Cardiac fibroblast (primary cell): ENCODE results near the gene PRUNE1.

Experiments
- DNase-seq, 2 donors: peaks; one replicate each; pipeline versions ENCODE4 v3.0.0 to v3.0.0-alpha.2; 2010; ENCODE audit warnings: low read depth in 2 of 2
- H3K4me3 ChIP-seq, 2 donors: replicated peaks in 1 of 2; 1 replicate in 1 of 2; 2 replicates in 1 of 2; pipeline ENCODE4 v1.5.1; 2011; ENCODE audit warnings: low read depth in 2 of 2, low read length in 2 of 2, mild to moderate bottlenecking in 2 of 2, moderate library complexity in 1 of 2
- TF ChIP-seq, protein P1 (sequence below): IDR thresholded peaks from one replicate; pipeline ENCODE4 v1.5.1; 2011; ENCODE audit warnings: low read depth, mild to moderate bottlenecking, low read length, inconsistent platforms

PRUNE1 gene

DNA sequence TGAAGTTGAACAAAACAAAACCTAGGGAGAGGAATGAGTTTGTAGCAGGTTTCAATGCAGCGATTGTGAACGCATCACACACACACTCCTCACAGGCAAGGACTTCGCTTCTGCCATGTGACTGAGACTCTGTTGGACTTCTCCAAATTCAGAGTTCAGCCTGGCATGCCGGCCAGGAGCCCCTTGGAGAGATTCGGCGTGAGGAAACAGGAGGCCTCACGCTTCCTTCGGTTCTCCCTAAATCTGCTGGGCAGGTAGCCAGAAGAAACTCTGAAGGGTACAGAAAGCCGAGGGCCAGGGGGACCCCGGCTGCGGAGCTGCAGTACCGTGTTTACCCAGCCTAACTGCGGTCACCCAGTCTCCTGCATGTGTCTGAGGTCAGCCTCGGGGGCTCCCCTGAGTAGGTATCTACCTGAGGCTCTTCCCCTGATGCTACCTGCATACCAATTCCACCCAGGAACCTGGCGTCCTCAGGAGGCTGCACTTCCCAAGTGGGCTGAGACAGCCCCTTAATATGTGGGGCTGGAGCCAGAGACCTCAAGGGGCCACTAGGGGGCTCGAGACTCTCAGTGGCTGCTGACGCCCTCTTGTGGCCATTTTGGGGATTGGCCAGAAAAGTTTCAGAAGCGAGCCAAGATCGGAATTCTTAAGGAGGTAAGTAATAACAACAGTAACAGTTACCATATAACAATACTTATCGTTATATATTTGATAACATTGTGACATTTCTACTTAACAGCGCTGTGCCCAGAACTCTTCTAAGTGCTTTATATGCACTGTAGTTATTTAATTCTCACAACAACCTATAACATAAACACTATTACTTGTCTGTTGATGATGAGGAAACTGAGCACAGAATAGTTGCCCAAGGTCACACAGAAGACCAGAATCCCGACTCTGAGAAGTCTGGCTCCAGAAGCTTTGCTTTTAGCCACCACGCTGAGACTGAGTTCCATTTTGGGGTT is 28.9 kb upstream of the PRUNE1 start:
- peak; percentile 93 to 94 for DNase-seq
- TF ChIP-seq, protein P1, sequence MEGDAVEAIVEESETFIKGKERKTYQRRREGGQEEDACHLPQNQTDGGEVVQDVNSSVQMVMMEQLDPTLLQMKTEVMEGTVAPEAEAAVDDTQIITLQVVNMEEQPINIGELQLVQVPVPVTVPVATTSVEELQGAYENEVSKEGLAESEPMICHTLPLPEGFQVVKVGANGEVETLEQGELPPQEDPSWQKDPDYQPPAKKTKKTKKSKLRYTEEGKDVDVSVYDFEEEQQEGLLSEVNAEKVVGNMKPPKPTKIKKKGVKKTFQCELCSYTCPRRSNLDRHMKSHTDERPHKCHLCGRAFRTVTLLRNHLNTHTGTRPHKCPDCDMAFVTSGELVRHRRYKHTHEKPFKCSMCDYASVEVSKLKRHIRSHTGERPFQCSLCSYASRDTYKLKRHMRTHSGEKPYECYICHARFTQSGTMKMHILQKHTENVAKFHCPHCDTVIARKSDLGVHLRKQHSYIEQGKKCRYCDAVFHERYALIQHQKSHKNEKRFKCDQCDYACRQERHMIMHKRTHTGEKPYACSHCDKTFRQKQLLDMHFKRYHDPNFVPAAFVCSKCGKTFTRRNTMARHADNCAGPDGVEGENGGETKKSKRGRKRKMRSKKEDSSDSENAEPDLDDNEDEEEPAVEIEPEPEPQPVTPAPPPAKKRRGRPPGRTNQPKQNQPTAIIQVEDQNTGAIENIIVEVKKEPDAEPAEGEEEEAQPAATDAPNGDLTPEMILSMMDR: peak; percentile 100
- no peak overlapping the region for H3K4me3 ChIP-seq

DNA sequence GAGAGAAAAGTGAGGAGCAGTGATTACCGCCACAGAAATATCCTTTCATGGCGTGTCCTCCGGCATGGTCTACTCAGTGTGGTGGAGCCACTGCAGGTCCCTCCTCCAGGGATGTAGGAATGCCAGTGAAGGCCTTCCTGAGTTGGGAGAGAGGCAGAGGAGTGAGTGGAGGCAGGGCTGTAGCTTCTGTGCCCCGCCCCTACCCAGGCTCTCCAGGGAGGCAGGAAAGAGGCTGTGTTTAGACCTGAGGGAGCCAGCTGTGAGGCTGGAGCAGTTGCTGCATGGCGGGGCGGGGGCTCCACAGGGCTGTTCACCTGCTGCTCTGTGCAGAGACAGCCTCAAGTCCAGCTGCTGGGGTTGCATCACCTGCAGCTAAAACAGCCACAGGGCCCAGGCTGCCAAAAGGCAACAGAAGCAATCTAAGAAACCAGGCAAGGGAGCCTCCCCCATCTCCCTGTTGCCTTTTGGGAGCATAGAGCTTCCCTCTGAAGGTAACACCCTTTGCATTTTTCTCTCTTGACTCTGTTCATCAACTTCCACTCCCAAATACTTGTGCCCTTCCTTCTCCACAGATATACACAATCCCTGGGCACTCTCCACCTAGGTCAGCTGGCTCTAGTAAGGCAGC is 27.0 kb upstream of the PRUNE1 start:
- DNase-seq: no peak
- TF ChIP-seq, protein P1: no peak
- H3K4me3 ChIP-seq: no peak overlapping the region

DNA sequence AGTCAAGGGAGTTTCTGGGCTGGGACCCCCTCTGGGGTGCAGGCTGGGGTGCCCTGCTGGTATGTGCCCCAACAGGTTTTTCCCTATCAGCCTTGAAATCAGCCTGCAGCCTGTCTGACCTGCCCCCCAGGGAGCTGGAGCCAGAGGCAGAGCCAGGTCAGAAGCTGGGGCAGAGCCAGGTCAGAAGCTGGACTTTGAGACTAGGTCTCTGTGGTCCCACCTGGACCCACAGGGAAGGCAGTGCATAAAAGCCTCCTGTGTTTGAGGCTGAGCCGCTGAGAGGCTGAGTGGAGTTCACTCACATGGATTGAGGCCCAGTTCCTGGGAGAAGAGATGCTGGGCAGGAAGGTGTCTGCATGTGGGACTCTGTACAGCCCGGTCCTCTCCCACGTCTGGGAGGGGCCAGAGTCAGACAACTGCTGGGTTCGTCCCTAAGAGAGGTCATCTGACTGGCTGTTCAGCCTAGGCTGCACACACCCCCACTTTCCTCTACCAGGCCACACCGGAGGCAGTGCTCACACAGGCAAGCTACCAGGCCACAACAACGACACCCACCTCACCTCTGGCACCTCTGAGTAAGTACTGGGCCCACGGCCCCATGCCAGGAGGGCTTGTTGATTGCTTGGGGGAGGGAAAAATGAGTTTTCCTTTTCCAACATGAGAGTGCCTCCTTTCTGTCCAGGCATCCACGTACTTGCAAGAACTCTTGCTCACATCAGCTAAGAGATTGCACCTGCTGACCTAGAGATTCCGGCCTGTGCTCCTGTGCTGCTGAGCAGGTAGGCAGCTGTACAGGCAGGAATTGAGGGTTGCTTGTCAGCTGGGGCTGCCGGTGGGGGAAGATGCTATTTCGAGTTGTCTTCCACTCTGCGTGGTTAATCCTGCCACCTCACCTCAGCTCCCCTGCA is 26.2 kb upstream of the PRUNE1 start, which contains the start of gene ANXA9:
Gene ANXA9 (plus strand): TSS at position 488 of the 908 bp plus-strand sequence. CDS start 814 bp downstream, outside the sequence.
- DNase-seq: no peak
- no peak within 1 kb of the TSS for H3K4me3 ChIP-seq
- TF ChIP-seq, protein P1: no peak

DNA sequence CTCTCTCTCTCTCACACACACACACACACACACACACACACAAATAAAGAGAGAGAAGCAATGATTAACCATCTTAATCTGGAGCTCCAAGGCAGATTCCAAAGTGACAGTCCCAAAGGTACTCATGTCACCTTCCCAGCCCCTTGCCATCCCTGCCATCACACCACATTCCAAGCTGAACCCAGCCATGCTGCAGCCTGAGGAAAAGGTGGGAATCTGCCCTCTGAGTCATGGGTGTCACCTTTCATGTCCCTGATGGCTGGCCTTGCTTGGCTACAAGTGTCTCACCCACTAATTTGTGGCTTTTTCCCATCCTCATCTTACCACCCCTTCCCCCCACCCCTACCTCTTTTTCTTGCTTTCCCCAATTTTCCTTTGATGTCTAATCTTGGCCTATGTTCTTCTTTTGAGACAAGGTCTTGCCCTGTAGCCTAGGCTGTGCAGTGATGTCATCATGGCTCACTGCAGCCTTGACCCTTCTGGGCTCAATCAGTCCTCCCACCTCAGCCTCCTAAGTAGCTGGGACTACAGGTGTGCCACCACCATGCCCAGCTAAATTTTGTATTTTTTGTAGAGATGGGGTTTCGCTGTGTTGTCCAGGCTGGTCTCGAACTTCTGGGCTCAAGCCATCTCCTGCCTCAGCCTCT is 22.9 kb upstream of the PRUNE1 start:
- no peak for DNase-seq
- TF ChIP-seq, protein P1: no peak
- no peak overlapping the region for H3K4me3 ChIP-seq

DNA sequence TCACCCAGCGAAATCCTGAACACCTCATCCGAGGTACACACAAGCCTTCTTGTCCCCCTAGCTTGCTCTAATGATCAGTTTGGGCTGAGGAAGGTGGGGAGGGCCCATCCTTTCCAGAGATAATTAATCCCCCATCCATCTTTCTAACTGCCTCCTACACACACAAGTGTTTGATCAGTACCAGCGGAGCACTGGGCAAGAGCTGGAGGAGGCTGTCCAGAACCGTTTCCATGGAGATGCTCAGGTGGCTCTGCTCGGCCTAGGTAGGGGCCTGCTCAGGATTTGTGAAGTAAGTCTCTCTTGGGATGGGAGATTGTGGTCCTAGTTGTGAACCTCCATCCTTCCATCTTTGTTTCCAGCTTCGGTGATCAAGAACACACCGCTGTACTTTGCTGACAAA is 20.3 kb upstream of the PRUNE1 start:
- no peak for DNase-seq
- TF ChIP-seq, protein P1: no peak
- no peak overlapping the region for H3K4me3 ChIP-seq

DNA sequence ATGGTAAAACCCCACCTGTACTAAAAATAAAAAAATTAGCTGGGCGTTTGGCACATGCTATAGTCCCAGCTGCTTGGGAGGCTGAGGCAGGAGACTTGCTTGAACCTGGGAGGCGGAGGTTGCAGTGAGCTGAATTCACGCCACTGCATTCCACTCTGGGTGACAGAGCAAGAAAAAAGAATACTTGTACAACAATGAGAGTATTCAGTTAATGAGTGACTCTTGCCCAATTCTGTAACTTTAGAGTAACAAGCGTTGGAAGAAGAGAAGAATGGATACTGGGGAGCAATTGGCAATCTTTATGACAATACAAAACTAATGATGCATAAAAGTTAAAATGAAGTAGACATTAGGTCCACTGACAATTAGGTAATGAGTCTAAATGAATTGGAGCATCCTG is 15.6 kb upstream of the PRUNE1 start:
- H3K4me3 ChIP-seq: no peak overlapping the region
- TF ChIP-seq, protein P1: no peak
- no peak for DNase-seq
